Large intestine (tissue), 3 donors: ENCODE measurements around the gene CD300A. TPM values are rescaled to one million over a fixed set of nuclear protein-coding genes. Genes with fewer than 3 reads are reported as not detected.
"Not testable (repeated sequence)": the region's sequence is repeated elsewhere in the genome, so short reads cannot be mapped to it uniquely, and the experiment has no call there.

Source experiments
- DNase-seq, 2 donors: peaks; one replicate each; pipeline versions ENCODE4 v3.0.0 to v3.0.0-alpha.2; 2013
- H3K27ac ChIP-seq: one replicate; pipeline ENCODE4 v1.5.1; 2013; ENCODE audit warnings: low read length
- H3K27me3 ChIP-seq: 2 replicates; pipeline ENCODE4 v1.6.1; 2013; ENCODE audit warnings: low read length; ENCODE audit not compliant: control insufficient read depth, insufficient read depth
- H3K36me3 ChIP-seq: 2 replicates; pipeline ENCODE4 v1.6.1; 2013; ENCODE audit warnings: low read length; ENCODE audit not compliant: control insufficient read depth, insufficient read depth
- H3K4me1 ChIP-seq: one replicate; pipeline ENCODE4 v1.6.1; 2013; ENCODE audit warnings: low read length; ENCODE audit not compliant: control insufficient read depth, insufficient read depth
- H3K4me3 ChIP-seq: one replicate; pipeline ENCODE4 v1.5.1; 2013; ENCODE audit warnings: low read length
- H3K9me3 ChIP-seq: one replicate; pipeline ENCODE4 v1.6.1; 2013; ENCODE audit warnings: mild to moderate bottlenecking, low read depth, low read length, moderate library complexity; ENCODE audit not compliant: control insufficient read depth
- WGBS: methylation state at CpG from one replicate; pipeline ENCODE4 v1.1.5; 2013; ENCODE audit warnings: low lambda C conversion rate; ENCODE audit not compliant: insufficient coverage; 5-methylcytosine and 5-hydroxymethylcytosine counted together
- polyA plus RNA-seq: library from polyadenylated mRNA; unstranded; fragments of 120-200 nt; gene quantifications from one replicate; pipeline ENCODE4 v1.2.1, GENCODE V29; 2013

The CD300A gene
- polyA plus RNA-seq, 1 donor, result 6.7 TPM

- Histone ChIP-seq H3K27ac (no peak overlapping the region), H3K9me3 (no peaks in the 10 kb centered on the region), H3K36me3 (no peaks in the 10 kb centered on the region), H3K4me3 (no peak overlapping the region), H3K27me3 (no peaks in the 10 kb centered on the region), H3K4me1 (no peaks in the 10 kb centered on the region)
- WGBS, result no CpG with 5 or more reads among the region's 5 CpGs
- DNase-seq, result no peak
Observed at GRCh38 chr17:74497471-74497870, 31.0 kb downstream of the CD300A start.

GRCh38 chr17:74499992-74500391 lies 33.6 kb downstream of the CD300A start:
- WGBS, result 83% methylated on average over 1 of the region's 3 CpGs
- H3K4me1 ChIP-seq, result no peaks in the 10 kb centered on the region
- H3K27ac ChIP-seq, result no peak overlapping the region
- H3K27me3 ChIP-seq, result peaks cover 3% of the 10 kb centered on the region
- H3K36me3 ChIP-seq, result no peaks in the 10 kb centered on the region
- DNase-seq, result no peak
- no peak overlapping the region for H3K4me3 ChIP-seq
- no peaks in the 10 kb centered on the region for H3K9me3 ChIP-seq

- DNase-seq, result no peak
- no peaks in the 10 kb centered on the region for H3K36me3 ChIP-seq
- WGBS, result 100% methylated on average over 1 of the region's 6 CpGs
Observed at GRCh38 chr17:74502861-74503260, 36.4 kb downstream of the CD300A start.

GRCh38 chr17:74503949-74504348 lies 37.5 kb downstream of the CD300A start:
- H3K27ac ChIP-seq, H3K27me3 ChIP-seq, H3K36me3 ChIP-seq, H3K4me1 ChIP-seq, H3K9me3 ChIP-seq, DNase-seq, H3K4me3 ChIP-seq: not testable (repeated sequence)
- no CpG with 5 or more reads among the region's 5 CpGs for WGBS

More at GRCh38 chr17:74502861-74503260, 36.4 kb downstream of the CD300A start:
- Histone ChIP-seq H3K9me3 (no peaks in the 10 kb centered on the region), H3K4me3 (no peak overlapping the region), H3K4me1 (no peaks in the 10 kb centered on the region), H3K27ac (no peak overlapping the region), H3K27me3 (peaks cover 3% of the 10 kb centered on the region)

- DNase-seq, result no peak
- Histone ChIP-seq H3K36me3 (no peaks in the 10 kb centered on the region), H3K27ac (no peak overlapping the region), H3K4me1 (no peaks in the 10 kb centered on the region), H3K9me3 (no peaks in the 10 kb centered on the region), H3K27me3 (peaks cover 4% of the 10 kb centered on the region), H3K4me3 (no peak overlapping the region)
Observed at GRCh38 chr17:74508156-74508555, 41.7 kb downstream of the CD300A start.

GRCh38 chr17:74512036-74512435 lies 45.6 kb downstream of the CD300A start:
- H3K27me3 ChIP-seq, result peaks cover 4% of the 10 kb centered on the region
- H3K4me1 ChIP-seq, result no peaks in the 10 kb centered on the region
- no peaks in the 10 kb centered on the region for H3K36me3 ChIP-seq
- DNase-seq, result no peak
- H3K9me3 ChIP-seq, result peaks cover 2% of the 10 kb centered on the region
- WGBS, result no CpG with 5 or more reads among the region's 2 CpGs
- H3K4me3 ChIP-seq, result no peak overlapping the region
- no peak overlapping the region for H3K27ac ChIP-seq

- Histone ChIP-seq H3K4me1 (no peaks in the 10 kb centered on the region), H3K9me3 (peaks cover 2% of the 10 kb centered on the region), H3K4me3 (no peak overlapping the region), H3K36me3 (no peaks in the 10 kb centered on the region), H3K27ac (no peak overlapping the region), H3K27me3 (peaks cover 4% of the 10 kb centered on the region)
- no peak for DNase-seq
- no CpG with 5 or more reads among the region's 7 CpGs for WGBS
Observed at GRCh38 chr17:74512624-74513091, 46.2 kb downstream of the CD300A start.

- Histone ChIP-seq H3K4me1 (no peaks in the 10 kb centered on the region), H3K27me3 (peaks cover 4% of the 10 kb centered on the region), H3K4me3 (no peak overlapping the region), H3K27ac (no peak overlapping the region), H3K9me3 (peaks cover 2% of the 10 kb centered on the region), H3K36me3 (no peaks in the 10 kb centered on the region)
- WGBS, result 90% methylated on average over 2 of the region's 3 CpGs
- no peak for DNase-seq
Observed at GRCh38 chr17:74513987-74514631, 47.7 kb downstream of the CD300A start.

- Histone ChIP-seq H3K27ac (no peak overlapping the region), H3K4me1 (no peaks in the 10 kb centered on the region), H3K9me3 (peaks cover 2% of the 10 kb centered on the region), H3K4me3 (no peak overlapping the region), H3K36me3 (no peaks in the 10 kb centered on the region), H3K27me3 (peaks cover 4% of the 10 kb centered on the region)
- DNase-seq, result peak in 1 of 2 donors; percentile 7
- WGBS, result 100% methylated on average over 1 of the region's 10 CpGs
Observed at GRCh38 chr17:74514632-74515334, 48.3 kb downstream of the CD300A start.

- H3K27me3 ChIP-seq, result peaks cover 4% of the 10 kb centered on the region
- peaks cover 2% of the 10 kb centered on the region for H3K9me3 ChIP-seq
- H3K4me1 ChIP-seq, result no peaks in the 10 kb centered on the region
- DNase-seq, result no peak
- H3K36me3 ChIP-seq, result no peaks in the 10 kb centered on the region
- no CpG with 5 or more reads among the region's 4 CpGs for WGBS
- no peak overlapping the region for H3K4me3 ChIP-seq
- no peak overlapping the region for H3K27ac ChIP-seq
Observed at GRCh38 chr17:74515941-74516340, 49.5 kb downstream of the CD300A start.
